Right renal cortex interstitium (tissue), 3 donors: ENCODE measurements around the gene SART3. TPM values are rescaled to one million over a fixed set of nuclear protein-coding genes. Genes with fewer than 3 reads are reported as not detected.

Experiments
- polyA plus RNA-seq, 3 donors: library from polyadenylated mRNA; unstranded; fragments of 120-200 nt; gene quantifications; one replicate each; pipeline ENCODE4 v1.2.1, GENCODE V29; 2013; ENCODE audit not compliant: insufficient read length in 3 of 3

The SART3 gene
- polyA plus RNA-seq, 3 donors = 52.9 to 55.7 (median 54.9) TPM

Other genes starting within 250 kb of the SART3 start
- gene CMKLR1, start 221.9 kb downstream of the SART3 start, polyA plus RNA-seq = 1 to 10 TPM; 4.3 to 5.4 (median 4.5) TPM
- gene FICD, start 45.9 kb downstream of the SART3 start, polyA plus RNA-seq = 1 to 10 TPM; 3.4 to 4.1 (median 4.0) TPM
- 100 to 1,000 TPM; 114 to 127 (median 120) TPM for gene ISCU, start 1.4 kb upstream of the SART3 start, polyA plus RNA-seq
- gene TMEM119, start 36.9 kb upstream of the SART3 start, polyA plus RNA-seq = 10 to 100 TPM; 19.9 to 21.2 (median 20.1) TPM
- 1 to 10 TPM; 1.6 to 2.7 (median 1.7) TPM for gene SELPLG, start 72.7 kb upstream of the SART3 start, polyA plus RNA-seq
- gene CORO1C, start 170.3 kb upstream of the SART3 start, polyA plus RNA-seq = 10 to 100 TPM; 57.9 to 62.0 (median 58.3) TPM